Activated CD8-positive, alpha-beta memory T cell treated with anti-CD3 and anti-CD28 coated beads, Interleukin-2, amount 50 U/mL, for 48 hours (primary cell): ENCODE measurements around the gene TNF.
A peak's percentile ranks its signal among the peaks of the same experiment; 100 is the strongest.

Experiments
- DNase-seq: peaks from one replicate; pipeline ENCODE4 v3.0.0-alpha.2; 2020

The TNF gene

GRCh38 chr6:31573239-31574105, 1.9 kb upstream of the TNF start:
- DNase-seq, result no peak

DNA sequence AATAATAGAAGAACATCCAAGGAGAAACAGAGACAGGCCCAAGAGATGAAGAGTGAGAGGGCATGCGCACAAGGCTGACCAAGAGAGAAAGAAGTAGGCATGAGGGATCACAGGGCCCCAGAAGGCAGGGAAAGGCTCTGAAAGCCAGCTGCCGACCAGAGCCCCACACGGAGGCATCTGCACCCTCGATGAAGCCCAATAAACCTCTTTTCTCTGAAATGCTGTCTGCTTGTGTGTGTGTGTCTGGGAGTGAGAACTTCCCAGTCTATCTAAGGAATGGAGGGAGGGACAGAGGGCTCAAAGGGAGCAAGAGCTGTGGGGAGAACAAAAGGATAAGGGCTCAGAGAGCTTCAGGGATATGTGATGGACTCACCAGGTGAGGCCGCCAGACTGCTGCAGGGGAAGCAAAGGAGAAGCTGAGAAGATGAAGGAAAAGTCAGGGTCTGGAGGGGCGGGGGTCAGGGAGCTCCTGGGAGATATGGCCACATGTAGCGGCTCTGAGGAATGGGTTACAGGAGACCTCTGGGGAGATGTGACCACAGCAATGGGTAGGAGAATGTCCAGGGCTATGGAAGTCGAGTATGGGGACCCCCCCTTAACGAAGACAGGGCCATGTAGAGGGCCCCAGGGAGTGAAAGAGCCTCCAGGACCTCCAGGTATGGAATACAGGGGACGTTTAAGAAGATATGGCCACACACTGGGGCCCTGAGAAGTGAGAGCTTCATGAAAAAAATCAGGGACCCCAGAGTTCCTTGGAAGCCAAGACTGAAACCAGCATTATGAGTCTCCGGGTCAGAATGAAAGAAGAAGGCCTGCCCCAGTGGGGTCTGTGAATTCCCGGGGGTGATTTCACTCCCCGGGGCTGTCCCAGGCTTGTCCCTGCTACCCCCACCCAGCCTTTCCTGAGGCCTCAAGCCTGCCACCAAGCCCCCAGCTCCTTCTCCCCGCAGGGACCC, 981 bp upstream of the TNF start:
- peak; percentile 84 for DNase-seq

DNA sequence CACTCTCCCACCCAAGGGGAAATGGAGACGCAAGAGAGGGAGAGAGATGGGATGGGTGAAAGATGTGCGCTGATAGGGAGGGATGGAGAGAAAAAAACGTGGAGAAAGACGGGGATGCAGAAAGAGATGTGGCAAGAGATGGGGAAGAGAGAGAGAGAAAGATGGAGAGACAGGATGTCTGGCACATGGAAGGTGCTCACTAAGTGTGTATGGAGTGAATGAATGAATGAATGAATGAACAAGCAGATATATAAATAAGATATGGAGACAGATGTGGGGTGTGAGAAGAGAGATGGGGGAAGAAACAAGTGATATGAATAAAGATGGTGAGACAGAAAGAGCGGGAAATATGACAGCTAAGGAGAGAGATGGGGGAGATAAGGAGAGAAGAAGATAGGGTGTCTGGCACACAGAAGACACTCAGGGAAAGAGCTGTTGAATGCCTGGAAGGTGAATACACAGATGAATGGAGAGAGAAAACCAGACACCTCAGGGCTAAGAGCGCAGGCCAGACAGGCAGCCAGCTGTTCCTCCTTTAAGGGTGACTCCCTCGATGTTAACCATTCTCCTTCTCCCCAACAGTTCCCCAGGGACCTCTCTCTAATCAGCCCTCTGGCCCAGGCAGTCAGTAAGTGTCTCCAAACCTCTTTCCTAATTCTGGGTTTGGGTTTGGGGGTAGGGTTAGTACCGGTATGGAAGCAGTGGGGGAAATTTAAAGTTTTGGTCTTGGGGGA, 754 bp downstream of the TNF start:
- no peak for DNase-seq

- peak; percentile 78 for DNase-seq
Observed at GRCh38 chr6:31576897-31577578, 1.7 kb downstream of the TNF start.

DNA sequence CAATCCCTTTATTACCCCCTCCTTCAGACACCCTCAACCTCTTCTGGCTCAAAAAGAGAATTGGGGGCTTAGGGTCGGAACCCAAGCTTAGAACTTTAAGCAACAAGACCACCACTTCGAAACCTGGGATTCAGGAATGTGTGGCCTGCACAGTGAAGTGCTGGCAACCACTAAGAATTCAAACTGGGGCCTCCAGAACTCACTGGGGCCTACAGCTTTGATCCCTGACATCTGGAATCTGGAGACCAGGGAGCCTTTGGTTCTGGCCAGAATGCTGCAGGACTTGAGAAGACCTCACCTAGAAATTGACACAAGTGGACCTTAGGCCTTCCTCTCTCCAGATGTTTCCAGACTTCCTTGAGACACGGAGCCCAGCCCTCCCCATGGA, 2.2 kb downstream of the TNF start:
- DNase-seq, result no peak

GRCh38 chr6:31578184-31579118, 3.1 kb downstream of the TNF start:
- DNase-seq, result no peak

- no peak for DNase-seq
Observed at GRCh38 chr6:31579119-31579505, 3.7 kb downstream of the TNF start.

DNA sequence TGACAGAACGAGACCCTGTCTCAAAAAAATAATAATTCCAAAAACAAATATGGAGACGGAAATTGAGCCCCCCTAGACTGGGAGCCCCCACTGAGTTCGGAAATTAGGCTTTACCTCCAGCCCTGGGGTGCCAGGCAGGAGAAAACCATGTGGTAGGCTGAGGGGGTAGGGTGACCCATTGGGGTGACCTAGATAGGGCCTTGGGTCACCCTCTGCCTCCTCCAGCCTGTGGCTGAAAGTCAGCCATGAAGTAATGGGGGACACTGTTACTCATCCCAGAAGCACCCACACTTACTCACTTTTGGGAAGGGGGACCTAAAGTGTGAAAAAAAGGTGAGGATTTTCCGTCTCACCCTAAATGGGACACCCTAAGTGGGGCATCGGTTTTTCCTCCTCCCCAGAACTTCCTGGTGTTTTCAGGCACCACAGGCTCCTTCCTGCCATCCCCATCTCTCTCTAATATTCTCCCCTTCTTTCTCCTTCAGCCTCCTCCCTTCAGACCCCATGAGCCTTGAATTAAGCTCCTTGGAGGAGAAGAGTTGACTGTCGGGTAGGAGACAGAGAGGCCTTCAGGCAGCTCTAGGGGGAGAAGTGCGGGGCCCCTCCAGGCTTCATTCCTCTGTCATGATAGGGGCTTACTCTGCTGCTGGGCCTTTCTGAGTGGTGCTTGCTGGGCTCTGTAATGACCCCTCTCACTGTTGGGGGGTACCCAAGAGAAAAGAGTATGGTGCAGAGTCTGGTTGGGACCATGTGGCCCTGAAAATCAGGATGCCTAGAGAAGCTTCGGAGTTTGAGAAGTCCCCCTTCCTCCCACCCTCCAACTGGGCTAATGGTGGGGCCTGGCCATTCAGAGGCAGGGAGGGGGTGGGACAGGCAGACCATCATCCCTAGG, 4.4 kb downstream of the TNF start:
- no peak for DNase-seq

DNA sequence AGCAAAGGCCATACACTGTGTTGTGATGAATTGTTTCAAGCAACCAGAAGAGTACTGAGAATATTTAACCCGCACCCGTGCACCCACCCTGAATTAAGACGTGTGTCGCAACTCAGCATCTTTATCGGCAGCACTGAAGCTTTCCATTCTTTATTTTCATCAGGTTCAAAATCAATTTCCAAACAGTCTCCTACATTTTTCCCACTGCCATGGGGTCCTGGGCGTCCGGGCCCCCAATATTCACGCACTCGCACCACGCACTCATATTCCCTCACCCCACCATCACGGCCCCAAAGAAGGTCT, 5.0 kb downstream of the TNF start:
- no peak for DNase-seq

- peak; percentile 99 for DNase-seq
Observed at GRCh38 chr6:31580807-31581433, 5.6 kb downstream of the TNF start.

DNA sequence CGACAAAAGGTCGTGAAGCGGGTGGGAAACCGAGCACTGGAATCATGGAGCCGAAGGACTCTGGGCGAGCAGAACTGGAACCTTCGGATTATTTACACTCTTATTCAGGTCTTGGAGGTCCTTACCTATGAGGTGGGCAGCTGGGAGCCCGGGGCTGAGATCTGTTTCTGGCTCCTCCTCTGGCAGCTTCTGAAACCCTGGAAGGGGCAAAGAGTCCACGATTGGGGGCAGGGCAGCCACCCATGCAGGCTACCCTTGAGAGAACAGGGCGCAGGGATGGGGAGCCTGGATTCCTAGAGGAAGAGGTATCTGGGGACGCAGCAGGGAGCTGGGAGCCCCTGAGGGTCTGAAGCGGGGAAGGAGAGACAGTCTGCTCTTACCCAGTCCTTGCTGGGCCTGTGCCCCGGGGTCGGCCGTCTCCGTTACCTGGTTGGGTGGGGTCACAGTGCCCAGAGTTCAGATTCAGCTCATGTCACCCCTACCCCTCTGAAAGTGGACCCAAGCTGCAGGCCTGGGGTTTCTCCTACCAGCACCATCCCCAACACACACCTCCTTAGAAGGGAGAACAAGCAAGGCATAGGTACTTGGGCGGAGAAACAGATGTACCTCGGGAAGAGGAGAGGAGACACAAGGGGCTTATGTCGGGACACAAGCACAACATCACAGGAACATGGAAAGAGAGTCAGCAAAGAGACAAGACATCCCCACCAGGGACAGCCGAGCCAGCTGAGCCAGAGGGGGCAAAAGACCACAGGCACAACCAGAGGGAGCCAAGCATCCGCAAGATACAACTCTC, 6.3 kb downstream of the TNF start:
- DNase-seq, result no peak

DNA sequence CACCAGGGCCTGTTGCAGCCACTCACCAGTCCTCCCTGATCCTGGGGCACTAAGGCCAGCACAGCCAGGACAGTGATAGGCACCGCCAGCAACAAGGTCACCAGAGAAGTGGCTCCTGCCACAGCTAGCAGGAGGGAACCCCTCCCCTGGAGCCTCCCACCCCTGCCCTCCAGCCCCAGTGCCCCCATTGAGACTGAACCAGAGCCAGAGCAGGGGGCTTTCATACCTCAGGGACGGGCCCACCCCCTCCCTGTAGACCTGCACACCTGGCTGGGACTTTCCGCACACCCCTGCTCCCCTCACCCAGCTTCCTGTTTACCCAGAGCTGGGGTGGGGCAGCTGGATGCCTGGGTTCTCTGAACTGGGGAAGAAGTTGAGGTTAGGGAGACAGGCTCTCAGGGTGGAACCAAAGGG, 6.9 kb downstream of the TNF start, which contains the start of gene LTB:
TSS of gene LTB (minus strand) at position 195 of the 414 bp plus-strand sequence. CDS start at position 188, 7 bp downstream.
- DNase-seq, result no peak

DNA sequence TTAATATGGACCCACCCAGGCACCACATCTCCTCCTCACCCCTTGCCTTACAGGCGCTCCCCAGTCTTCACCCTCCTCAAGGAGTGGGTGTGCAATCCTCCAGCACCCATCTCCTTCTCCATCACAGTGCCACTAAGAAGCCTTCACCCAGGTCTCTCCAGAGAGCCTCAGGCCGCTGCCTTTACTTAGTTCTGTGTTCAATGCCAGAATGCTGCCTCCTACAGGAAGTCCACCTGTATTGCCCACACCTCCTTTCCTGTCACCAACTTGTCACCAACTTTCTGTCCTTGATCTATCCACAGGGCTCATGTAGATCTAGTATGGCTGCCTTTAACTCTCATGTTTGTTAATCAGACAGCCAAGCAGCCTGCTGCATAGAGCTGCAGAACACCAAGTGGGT, 10.1 kb downstream of the TNF start:
- DNase-seq, result no peak

GRCh38 chr6:31586008-31586407, 10.6 kb downstream of the TNF start, which contains the start of gene LST1:
Gene LST1 (plus strand): TSS chr6:31586277. CDS start chr6:31587300, 1,023 bp downstream.
- DNase-seq, result no peak

- no peak for DNase-seq
Observed at GRCh38 chr6:31586599-31587281, 11.4 kb downstream of the TNF start.

- DNase-seq, result no peak
Observed at GRCh38 chr6:31587791-31588777, 12.7 kb downstream of the TNF start.
